ENCODE data around the gene C18orf63. TPM values are rescaled to one million over a fixed set of nuclear protein-coding genes. Genes with fewer than 3 reads are reported as not detected.
"Not testable (repeated sequence)": the region's sequence is repeated elsewhere in the genome, so short reads cannot be mapped to it uniquely, and the experiment has no call there.

Gene C18orf63
- total RNA-seq, 1 experiment from 2014 or later: not detected

GRCh38 chr18:74283646-74284045 is 32.0 kb upstream of the C18orf63 start:
- Histone ChIP-seq H3K36me3 (ENCODE audit: insufficient read depth, low read length, poor library complexity, severe bottlenecking) (no peaks in the 10 kb centered on the region), H3K27me3 (replicated peaks; ENCODE audit: insufficient read depth, low read depth, low read length, poor library complexity) (no peaks in the 10 kb centered on the region), H3K4me3 (ENCODE audit: low read depth, low read length, poor library complexity, severe bottlenecking) (no peak overlapping the region), H3K4me1 (ENCODE audit: insufficient read depth, low read length, poor library complexity, severe bottlenecking) (no peaks in the 10 kb centered on the region), H3K9me3 (ENCODE audit: low read depth, low read length, poor library complexity, severe bottlenecking) (no peaks in the 10 kb centered on the region), H3K27ac (ENCODE audit: low read depth, low read length, poor library complexity, severe bottlenecking) (no peak overlapping the region)
- intact Hi-C loops (cut with micrococcal nuclease; ENCODE audit: unreplicated experiment): no loop called here
- POLR2A ChIA-PET (ENCODE audit: low non-redundant PET): no interaction called here
- TF ChIP-seq EZH2 (IDR thresholded peaks at IDR 0.05; ENCODE audit: borderline replicate concordance, low read depth, low read length, poor library complexity, severe bottlenecking) (no peak), CTCF (conservative IDR thresholded peaks at IDR 0.05; ENCODE audit: low read depth, low read length) (no peak)
- DNase-seq (ENCODE audit: low spot score): no peak
- no TSS peak for BruUV-seq (replicated peaks)
- CTCF ChIA-PET: no interaction called here

GRCh38 chr18:74284191-74284979 is 31.3 kb upstream of the C18orf63 start:
- POLR2A ChIA-PET (ENCODE audit: low non-redundant PET): no interaction called here

GRCh38 chr18:74284980-74285355 is 30.7 kb upstream of the C18orf63 start:
- no TSS peak for BruUV-seq (replicated peaks)
- no peaks in the 10 kb centered on the region for H3K9me3 ChIP-seq (ENCODE audit: low read depth, low read length, poor library complexity, severe bottlenecking)
- H3K4me3 ChIP-seq (ENCODE audit: low read depth, low read length, poor library complexity, severe bottlenecking): no peak overlapping the region
- intact Hi-C loops (cut with micrococcal nuclease; ENCODE audit: unreplicated experiment): no loop called here
- no peak for DNase-seq (ENCODE audit: low spot score)
- H3K36me3 ChIP-seq (ENCODE audit: insufficient read depth, low read length, poor library complexity, severe bottlenecking): no peaks in the 10 kb centered on the region
- CTCF ChIA-PET: no interaction called here
- TF ChIP-seq CTCF (conservative IDR thresholded peaks at IDR 0.05; ENCODE audit: low read depth, low read length) (no peak), EZH2 (IDR thresholded peaks at IDR 0.05; ENCODE audit: borderline replicate concordance, low read depth, low read length, poor library complexity, severe bottlenecking) (no peak)
- no peaks in the 10 kb centered on the region for H3K27me3 ChIP-seq (replicated peaks; ENCODE audit: insufficient read depth, low read depth, low read length, poor library complexity)
- POLR2A ChIA-PET (ENCODE audit: low non-redundant PET): no interaction called here
- H3K4me1 ChIP-seq (ENCODE audit: insufficient read depth, low read length, poor library complexity, severe bottlenecking): no peaks in the 10 kb centered on the region
- H3K27ac ChIP-seq (ENCODE audit: low read depth, low read length, poor library complexity, severe bottlenecking): no peak overlapping the region

More at GRCh38 chr18:74284191-74284979, 31.3 kb upstream of the C18orf63 start:
- no peak overlapping the region for H3K27ac ChIP-seq (ENCODE audit: low read depth, low read length, poor library complexity, severe bottlenecking)
- H3K9me3 ChIP-seq (ENCODE audit: low read depth, low read length, poor library complexity, severe bottlenecking): no peaks in the 10 kb centered on the region
- DNase-seq (ENCODE audit: low spot score): no peak
- CTCF ChIA-PET: no interaction called here
- intact Hi-C loops (cut with micrococcal nuclease; ENCODE audit: unreplicated experiment): no loop called here
- no peaks in the 10 kb centered on the region for H3K4me1 ChIP-seq (ENCODE audit: insufficient read depth, low read length, poor library complexity, severe bottlenecking)
- no TSS peak for BruUV-seq (replicated peaks)
- H3K27me3 ChIP-seq (replicated peaks; ENCODE audit: insufficient read depth, low read depth, low read length, poor library complexity): no peaks in the 10 kb centered on the region
- no peak for TF ChIP-seq CTCF (conservative IDR thresholded peaks at IDR 0.05; ENCODE audit: low read depth, low read length)
- no peak for TF ChIP-seq EZH2 (IDR thresholded peaks at IDR 0.05; ENCODE audit: borderline replicate concordance, low read depth, low read length, poor library complexity, severe bottlenecking)
- no peaks in the 10 kb centered on the region for H3K36me3 ChIP-seq (ENCODE audit: insufficient read depth, low read length, poor library complexity, severe bottlenecking)
- H3K4me3 ChIP-seq (ENCODE audit: low read depth, low read length, poor library complexity, severe bottlenecking): no peak overlapping the region

GRCh38 chr18:74285583-74285982 is 30.1 kb upstream of the C18orf63 start:
- H3K27me3 ChIP-seq (replicated peaks; ENCODE audit: insufficient read depth, low read depth, low read length, poor library complexity); DNase-seq (ENCODE audit: low spot score); BruUV-seq (replicated peaks); CTCF ChIA-PET; H3K9me3 ChIP-seq (ENCODE audit: low read depth, low read length, poor library complexity, severe bottlenecking); H3K36me3 ChIP-seq (ENCODE audit: insufficient read depth, low read length, poor library complexity, severe bottlenecking); intact Hi-C loops (cut with micrococcal nuclease; ENCODE audit: unreplicated experiment); H3K4me3 ChIP-seq (ENCODE audit: low read depth, low read length, poor library complexity, severe bottlenecking); H3K27ac ChIP-seq (ENCODE audit: low read depth, low read length, poor library complexity, severe bottlenecking); H3K4me1 ChIP-seq (ENCODE audit: insufficient read depth, low read length, poor library complexity, severe bottlenecking); POLR2A ChIA-PET (ENCODE audit: low non-redundant PET): not testable (repeated sequence)
